ENCODE results near the gene UVSSA.

DNA sequence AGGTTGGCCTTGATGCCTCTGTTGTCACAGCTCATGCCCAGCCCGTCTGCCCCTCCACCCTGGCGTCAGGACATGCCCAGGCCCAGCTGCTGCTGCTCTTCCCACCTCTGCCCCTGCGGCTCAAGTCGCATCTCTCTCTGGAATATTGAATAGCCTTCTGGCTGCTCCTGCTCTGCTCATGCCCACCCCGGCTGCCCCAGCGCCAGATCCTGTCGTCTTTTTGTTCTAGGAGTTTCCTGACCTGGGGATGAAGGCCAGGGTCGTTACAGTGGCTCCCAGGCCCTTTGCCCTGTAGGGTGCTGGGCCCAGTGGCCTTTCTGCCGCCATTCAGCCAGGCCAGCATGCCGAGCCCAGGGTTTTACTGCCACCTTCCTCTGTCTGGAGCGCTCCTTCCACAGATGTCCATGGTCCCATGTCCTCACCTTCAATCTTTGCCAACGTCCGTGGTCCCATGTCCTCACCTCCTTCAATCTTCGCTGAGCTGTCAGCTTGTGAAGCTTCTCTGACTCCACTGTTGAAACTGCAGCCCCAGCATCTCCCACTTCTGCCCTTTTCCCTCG is 47.6 kb upstream of the UVSSA start:
- no peak for TF ChIP-seq POLR2A (IDR thresholded peaks at IDR 0.05)
- TF ChIP-seq, protein P1, sequence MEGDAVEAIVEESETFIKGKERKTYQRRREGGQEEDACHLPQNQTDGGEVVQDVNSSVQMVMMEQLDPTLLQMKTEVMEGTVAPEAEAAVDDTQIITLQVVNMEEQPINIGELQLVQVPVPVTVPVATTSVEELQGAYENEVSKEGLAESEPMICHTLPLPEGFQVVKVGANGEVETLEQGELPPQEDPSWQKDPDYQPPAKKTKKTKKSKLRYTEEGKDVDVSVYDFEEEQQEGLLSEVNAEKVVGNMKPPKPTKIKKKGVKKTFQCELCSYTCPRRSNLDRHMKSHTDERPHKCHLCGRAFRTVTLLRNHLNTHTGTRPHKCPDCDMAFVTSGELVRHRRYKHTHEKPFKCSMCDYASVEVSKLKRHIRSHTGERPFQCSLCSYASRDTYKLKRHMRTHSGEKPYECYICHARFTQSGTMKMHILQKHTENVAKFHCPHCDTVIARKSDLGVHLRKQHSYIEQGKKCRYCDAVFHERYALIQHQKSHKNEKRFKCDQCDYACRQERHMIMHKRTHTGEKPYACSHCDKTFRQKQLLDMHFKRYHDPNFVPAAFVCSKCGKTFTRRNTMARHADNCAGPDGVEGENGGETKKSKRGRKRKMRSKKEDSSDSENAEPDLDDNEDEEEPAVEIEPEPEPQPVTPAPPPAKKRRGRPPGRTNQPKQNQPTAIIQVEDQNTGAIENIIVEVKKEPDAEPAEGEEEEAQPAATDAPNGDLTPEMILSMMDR (IDR thresholded peaks at IDR 0.05), result no peak
- TF ChIP-seq POLR2AphosphoS5 (IDR thresholded peaks at IDR 0.05; ENCODE audit: insufficient read depth in 1 of 2, low read depth in 1 of 2), result no peak

Data from vagina (tissue), 2 donors.